Activated T-helper 1 cell treated with anti-CD3 and anti-CD28 coated beads, Interleukin-2, amount 50 U/mL, for 16 hours (primary cell): ENCODE data around the gene CERS4.
"Not testable (repeated sequence)": the region's sequence is repeated elsewhere in the genome, so short reads cannot be mapped to it uniquely, and the experiment has no call there.

Source experiments
- DNase-seq, 2 donors: peaks; one replicate each; pipeline ENCODE4 v3.0.0-alpha.2; 2020; ENCODE audit warnings: low read depth in 1 of 2, low spot score in 1 of 2

The CERS4 gene

GRCh38 chr19:8209462-8210378, 550 bp downstream of the CERS4 start:
- peak; percentile 56 to 72 for DNase-seq

DNA sequence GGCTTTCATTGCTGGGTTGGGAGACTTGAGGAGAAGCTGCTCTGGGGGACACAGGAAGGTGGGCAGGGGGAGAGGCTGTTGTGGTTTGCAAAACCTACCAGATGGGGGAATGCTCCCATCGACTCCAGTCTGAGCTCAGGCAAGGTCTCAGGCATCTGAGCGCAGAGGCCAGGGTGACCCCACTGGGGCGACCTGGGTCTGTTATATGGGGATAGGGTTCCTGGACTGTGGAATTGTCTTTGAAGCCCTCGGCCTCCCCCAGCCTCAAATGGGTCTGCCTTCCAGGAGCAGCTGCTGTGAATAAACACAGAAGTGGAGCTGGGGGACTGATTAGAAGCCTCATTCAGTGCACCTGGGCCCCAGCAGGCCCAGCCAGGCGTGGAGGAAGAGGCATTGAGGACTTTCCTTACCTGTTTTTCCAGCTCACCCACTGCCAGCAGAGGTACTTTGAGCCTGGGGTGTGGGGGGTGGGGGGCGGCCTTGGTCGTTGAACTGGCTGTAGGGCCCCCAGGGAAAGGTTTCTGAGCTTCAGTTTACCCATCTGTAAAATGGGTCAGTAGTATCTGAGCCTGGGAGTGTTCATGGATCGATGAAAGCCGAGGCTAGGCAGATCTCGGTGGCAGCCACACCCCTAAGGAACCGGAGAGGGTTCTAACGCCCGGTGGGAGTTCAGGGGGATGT, 1.4 kb downstream of the CERS4 start:
- DNase-seq = no peak

DNA sequence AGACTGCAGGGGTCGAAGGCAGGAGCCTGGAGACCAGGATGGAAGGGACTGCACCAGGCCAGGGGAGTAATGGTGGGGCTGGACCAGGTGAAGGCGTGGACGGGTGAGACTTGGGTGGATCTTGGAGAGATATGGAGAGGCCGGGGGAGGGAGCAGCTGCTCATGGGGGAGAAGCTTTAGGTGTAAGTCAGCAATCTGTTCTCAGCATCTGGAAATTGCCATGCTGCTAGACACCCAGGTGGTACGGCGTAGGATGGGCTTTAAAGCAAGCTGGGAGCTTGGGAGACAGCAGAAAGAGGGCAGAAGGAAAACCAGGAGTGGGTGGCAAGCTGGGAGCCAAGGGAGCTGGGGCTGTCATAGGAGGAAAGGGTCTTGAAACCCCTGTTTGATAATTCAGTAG, 3.0 kb downstream of the CERS4 start:
- no peak for DNase-seq

- DNase-seq = no peak
These were observed 3.7 kb downstream of the CERS4 start for GRCh38 chr19:8212916-8213315.

- DNase-seq = no peak
These were observed 4.9 kb downstream of the CERS4 start for GRCh38 chr19:8213827-8214672.

DNA sequence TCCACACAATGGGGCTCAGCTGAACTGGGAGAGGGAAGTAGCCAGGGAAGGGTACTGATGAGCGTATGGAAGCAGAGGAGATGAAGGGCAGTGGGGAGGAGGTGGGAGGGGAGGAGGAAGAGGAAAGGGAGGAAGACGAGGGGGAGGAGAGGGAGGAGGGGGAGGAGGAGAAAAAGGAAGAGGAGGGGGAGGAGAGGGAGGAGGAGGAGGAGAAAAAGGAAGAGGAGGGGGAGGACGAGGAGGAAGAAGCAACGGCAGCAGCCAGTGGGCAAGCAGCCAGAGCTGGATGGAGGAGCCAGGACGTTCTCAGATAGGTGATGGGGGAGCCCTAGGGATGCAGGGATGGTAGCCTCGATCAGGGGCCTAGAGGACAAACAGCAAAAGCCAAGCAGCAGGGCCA, 5.6 kb downstream of the CERS4 start:
- DNase-seq = no peak

- DNase-seq = no peak
These were observed 6.6 kb downstream of the CERS4 start for GRCh38 chr19:8215783-8216182.

GRCh38 chr19:8216357-8216756, 7.2 kb downstream of the CERS4 start:
- DNase-seq = no peak

GRCh38 chr19:8218127-8218526, 9.0 kb downstream of the CERS4 start:
- not testable (repeated sequence) for DNase-seq

- DNase-seq = no peak
These were observed 11.3 kb downstream of the CERS4 start for GRCh38 chr19:8220481-8220880.

GRCh38 chr19:8221161-8221560, 12.0 kb downstream of the CERS4 start:
- no peak for DNase-seq

GRCh38 chr19:8223442-8223841, 14.3 kb downstream of the CERS4 start:
- DNase-seq = not testable (repeated sequence)

- DNase-seq = no peak
These were observed 15.4 kb downstream of the CERS4 start for GRCh38 chr19:8224394-8225145.

DNA sequence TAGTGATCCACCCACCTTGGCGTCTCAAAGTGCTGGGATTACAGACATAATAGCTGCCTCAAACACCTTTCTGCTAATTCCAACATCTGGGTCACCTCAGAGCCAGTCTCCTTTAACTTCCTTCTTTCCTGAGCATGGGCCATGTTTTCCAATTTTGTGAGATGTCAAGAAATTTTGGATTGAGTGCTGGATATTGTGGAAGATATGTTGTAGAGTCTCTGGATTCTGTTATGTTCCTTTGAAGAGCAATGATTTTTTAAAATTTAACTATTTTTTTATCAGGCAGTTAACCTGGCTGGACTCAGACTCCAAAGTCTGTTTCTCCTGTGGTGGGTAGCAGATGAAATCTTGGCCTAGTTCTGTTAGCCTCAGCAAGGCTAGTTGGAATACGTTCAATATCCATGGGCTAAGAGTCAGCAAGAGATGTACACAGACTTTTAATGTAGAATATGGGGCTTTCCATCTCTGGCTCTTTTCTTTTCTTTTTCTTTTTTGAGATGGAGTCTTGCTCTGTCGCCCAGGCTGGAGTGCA, 22.0 kb downstream of the CERS4 start:
- DNase-seq = no peak

DNA sequence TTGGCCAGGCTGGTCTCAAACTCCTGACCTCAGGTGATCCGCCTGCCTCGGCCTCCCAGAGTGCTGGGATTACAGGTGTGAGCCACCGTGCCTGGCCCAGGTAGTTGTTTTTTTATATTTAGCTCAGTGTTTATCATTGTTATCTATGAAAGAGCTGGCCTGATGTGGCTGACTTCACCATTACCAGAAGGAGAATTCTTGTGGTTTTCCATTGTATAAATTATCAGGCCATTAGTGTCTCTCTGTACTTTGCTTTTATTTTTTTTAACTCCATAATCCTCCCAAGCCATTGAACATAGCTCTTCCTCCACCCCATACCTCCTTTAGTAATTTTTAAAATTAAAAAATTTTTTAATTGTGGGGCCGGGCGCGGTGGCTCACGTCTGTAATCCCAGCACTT, 24.2 kb downstream of the CERS4 start:
- no peak for DNase-seq

DNA sequence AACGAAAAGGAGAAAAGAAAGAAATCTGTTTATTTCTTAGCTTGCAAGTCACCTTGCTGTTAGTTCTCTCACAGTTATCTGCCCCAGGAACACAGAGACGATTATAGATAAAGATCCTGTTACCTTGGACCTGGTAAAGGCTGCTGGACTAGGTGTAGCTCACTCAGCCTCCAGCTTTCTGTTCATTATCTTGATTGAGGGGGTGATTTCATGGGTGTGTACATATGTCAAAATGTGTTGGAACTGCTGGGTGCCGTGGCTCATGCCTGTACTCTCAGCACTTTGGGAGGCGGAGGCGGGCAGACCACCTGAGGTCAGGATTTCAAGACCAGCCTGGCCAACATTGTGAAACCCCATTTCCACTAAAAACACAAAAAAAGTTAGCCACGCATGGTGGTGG, 27.9 kb downstream of the CERS4 start:
- DNase-seq = no peak

DNA sequence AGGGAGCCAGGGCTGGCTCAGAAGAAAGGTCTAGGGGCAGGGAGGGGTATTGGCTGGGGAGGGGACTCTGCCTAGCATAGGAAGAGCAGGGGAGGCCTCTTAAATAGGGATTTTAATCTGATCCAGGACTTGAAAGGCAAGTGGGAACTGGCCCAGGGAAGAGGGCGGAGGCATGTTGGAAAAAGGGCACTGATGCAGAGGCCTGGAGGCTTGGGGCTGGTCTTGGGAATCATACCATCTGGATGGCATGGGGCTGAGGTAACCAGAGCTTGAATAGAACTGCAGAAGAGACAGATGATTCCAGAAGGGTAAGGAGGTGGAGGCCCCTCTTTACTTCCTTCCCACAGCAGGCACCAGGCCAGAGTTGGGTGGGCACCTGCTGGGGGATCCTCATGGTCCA, 29.1 kb downstream of the CERS4 start:
- no peak for DNase-seq

DNA sequence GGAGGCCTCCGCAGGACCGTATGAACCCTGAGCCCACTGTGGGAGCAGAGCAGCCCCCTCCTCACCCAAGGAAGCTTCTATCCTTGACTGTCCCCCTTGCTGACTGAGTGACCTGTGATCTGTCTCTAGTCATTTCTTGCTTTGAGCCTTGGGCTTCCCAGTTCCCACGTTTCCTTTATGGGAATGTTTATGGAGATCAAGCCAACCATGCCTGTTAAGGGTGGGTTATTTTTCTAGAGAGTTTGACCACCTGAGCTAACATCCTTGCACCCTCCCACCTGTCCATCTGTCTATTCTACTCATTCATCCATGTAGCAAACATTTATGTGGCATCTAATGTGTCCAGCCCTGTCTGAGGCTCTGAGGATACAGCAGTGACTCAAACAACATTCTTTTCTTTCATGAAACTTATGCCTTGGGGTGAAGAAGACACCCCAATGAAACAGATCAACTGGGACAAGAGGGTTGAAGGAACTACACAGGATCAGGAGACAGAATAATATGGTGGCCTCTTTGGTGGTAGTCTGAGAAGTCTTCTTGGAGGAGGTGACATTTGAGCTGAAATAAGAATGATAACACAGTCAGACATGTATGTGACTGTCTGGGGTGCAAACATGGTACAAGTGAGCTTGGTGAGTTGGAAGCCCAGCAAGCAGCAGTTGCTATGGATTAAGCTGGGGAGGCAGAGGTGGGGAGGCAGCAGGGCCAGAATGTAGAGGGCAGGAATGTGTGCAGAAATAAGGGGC, 30.5 kb downstream of the CERS4 start:
- DNase-seq = no peak

GRCh38 chr19:8240274-8241229, 31.4 kb downstream of the CERS4 start:
- DNase-seq = peak in 1 of 2 donors; percentile 5
